ENCODE results near the gene FAM227A.

The FAM227A gene

DNA sequence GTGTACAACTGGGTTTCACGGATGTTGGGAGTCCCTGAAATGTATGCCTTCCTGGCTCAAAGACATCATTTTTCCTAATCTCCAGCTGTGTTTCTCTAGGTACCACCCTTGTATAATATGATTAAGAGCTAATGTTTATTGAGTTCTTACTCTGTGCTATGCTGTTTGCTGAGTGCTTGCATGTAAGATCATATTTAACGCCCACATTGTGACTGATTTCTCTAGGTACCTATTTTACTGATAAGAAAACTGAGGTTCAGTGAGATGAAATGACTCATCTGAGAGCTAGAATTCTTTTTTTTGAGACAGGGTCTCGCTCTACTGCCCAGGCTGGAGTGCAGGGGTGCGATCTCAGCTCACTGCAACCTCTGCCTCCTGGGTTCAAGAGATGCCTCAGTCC is 42.6 kb downstream of the FAM227A start:
- Histone ChIP-seq H3K27ac (no peak overlapping the region), H3K9me3 (no peaks in the 10 kb centered on the region), H3K4me3 (no peak overlapping the region), H3K4me1 (no peaks in the 10 kb centered on the region), H3K36me3 (no peaks in the 10 kb centered on the region), H3K27me3 (no peaks in the 10 kb centered on the region)
- intact Hi-C loops (cut with DNase I; ENCODE audit: low total_unique reads), result no loop called here
- no peak for DNase-seq
- TF ChIP-seq, protein P1, sequence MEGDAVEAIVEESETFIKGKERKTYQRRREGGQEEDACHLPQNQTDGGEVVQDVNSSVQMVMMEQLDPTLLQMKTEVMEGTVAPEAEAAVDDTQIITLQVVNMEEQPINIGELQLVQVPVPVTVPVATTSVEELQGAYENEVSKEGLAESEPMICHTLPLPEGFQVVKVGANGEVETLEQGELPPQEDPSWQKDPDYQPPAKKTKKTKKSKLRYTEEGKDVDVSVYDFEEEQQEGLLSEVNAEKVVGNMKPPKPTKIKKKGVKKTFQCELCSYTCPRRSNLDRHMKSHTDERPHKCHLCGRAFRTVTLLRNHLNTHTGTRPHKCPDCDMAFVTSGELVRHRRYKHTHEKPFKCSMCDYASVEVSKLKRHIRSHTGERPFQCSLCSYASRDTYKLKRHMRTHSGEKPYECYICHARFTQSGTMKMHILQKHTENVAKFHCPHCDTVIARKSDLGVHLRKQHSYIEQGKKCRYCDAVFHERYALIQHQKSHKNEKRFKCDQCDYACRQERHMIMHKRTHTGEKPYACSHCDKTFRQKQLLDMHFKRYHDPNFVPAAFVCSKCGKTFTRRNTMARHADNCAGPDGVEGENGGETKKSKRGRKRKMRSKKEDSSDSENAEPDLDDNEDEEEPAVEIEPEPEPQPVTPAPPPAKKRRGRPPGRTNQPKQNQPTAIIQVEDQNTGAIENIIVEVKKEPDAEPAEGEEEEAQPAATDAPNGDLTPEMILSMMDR (IDR thresholded peaks at IDR 0.05), result no peak

GRCh38 chr22:38612217-38613006 is 43.8 kb downstream of the FAM227A start:
- no peaks in the 10 kb centered on the region for H3K9me3 ChIP-seq
- no peaks in the 10 kb centered on the region for H3K36me3 ChIP-seq
- no peak for DNase-seq
- TF ChIP-seq, protein P1 (IDR thresholded peaks at IDR 0.05), result no peak
- no peak overlapping the region for H3K27ac ChIP-seq
- no peaks in the 10 kb centered on the region for H3K4me1 ChIP-seq
- no peak overlapping the region for H3K4me3 ChIP-seq
- H3K27me3 ChIP-seq, result no peaks in the 10 kb centered on the region
- intact Hi-C loops (cut with DNase I; ENCODE audit: low total_unique reads), result no loop called here

GRCh38 chr22:38611559-38611958 is 44.6 kb downstream of the FAM227A start:
- DNase-seq, result no peak
- no peaks in the 10 kb centered on the region for H3K36me3 ChIP-seq
- TF ChIP-seq, protein P1 (IDR thresholded peaks at IDR 0.05), result no peak
- intact Hi-C loops (cut with DNase I; ENCODE audit: low total_unique reads), result no loop called here
- H3K4me3 ChIP-seq, result no peak overlapping the region
- H3K4me1 ChIP-seq, result peaks cover 0 to 2% (median 0%) of the 10 kb centered on the region in 4 donors
- H3K27me3 ChIP-seq, result no peaks in the 10 kb centered on the region
- no peak overlapping the region for H3K27ac ChIP-seq
- no peaks in the 10 kb centered on the region for H3K9me3 ChIP-seq

DNA sequence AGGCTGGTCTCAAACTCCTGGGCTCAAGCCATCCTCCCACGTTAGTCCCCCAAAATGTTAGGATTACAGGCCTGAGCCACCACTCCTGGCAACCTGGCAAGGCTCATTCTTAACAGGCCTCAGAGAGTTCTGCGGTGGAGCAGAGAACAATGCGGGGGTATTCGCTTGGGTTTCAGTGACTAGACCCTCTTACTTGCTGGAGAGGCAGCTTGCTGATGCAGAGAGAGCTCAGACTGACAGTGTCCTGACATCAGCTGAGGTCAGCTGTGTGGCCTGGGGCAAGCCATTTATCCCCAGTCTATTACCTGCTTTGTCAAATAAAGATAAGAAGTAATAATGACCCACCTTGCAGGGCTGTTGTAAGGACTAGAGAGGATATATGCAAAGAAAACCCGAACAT is 46.0 kb downstream of the FAM227A start:
- no peaks in the 10 kb centered on the region for H3K9me3 ChIP-seq
- peak in 1 of 2 donors; percentile 19 for DNase-seq
- H3K27ac ChIP-seq, result no peak overlapping the region
- H3K4me3 ChIP-seq, result no peak overlapping the region
- peaks cover 0 to 4% (median 0%) of the 10 kb centered on the region in 4 donors for H3K4me1 ChIP-seq
- H3K36me3 ChIP-seq, result no peaks in the 10 kb centered on the region
- TF ChIP-seq, protein P1 (IDR thresholded peaks at IDR 0.05), result no peak
- intact Hi-C loops (cut with DNase I; ENCODE audit: low total_unique reads), result no loop called here
- H3K27me3 ChIP-seq, result no peaks in the 10 kb centered on the region

DNA sequence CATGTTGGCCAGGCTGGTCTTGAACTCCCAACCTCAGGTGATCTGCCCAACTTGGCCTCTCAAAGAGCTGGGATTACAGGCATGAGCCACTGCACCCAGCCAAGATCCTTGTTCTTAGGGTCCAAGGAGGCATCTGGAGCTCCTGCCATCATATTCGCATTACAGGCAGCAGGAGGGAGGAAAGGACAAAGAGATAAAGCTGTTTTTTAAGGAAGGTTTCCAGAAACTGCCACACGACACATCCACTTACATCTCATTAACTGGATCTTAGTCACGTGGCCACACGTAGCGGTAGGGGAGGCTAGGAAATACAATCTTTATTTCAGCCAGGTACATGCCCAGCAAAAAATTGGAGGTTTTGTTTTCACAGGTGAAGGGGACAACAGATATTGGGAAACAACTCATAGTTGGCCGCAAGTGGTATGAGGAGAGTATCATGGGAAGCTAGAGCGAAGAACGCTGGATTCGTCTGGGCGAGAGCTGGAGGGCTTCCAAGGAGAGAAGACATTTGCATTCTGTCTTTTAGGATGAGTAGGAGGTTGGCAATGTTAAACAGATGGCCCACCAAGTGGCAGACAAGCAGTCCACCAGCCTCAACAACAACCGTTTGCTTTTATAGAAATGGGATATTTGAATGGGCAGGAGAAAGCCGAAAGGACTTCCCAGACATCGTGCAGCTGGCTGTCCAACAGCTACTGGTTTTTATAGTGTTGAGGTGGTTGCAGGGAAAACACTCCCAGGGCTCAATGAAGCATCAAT is 47.0 kb downstream of the FAM227A start:
- no peak overlapping the region for H3K27ac ChIP-seq
- DNase-seq, result peak in 1 of 2 donors; percentile 9
- TF ChIP-seq, protein P1 (IDR thresholded peaks at IDR 0.05), result no peak
- no peaks in the 10 kb centered on the region for H3K36me3 ChIP-seq
- intact Hi-C loops (cut with DNase I; ENCODE audit: low total_unique reads), result no loop called here
- no peak overlapping the region for H3K4me3 ChIP-seq
- H3K27me3 ChIP-seq, result no peaks in the 10 kb centered on the region
- H3K4me1 ChIP-seq, result peaks cover 0 to 4% (median 0%) of the 10 kb centered on the region in 4 donors
- no peaks in the 10 kb centered on the region for H3K9me3 ChIP-seq
